Lung (tissue), 12 donors: Measurements from ENCODE around the gene CSF1. TPM values are rescaled to one million over a fixed set of nuclear protein-coding genes. Genes with fewer than 3 reads are reported as not detected.

Experiments used
- ATAC-seq: fragments of 200-7000 bp; cut with Tn5 transposase; one replicate; pipeline ENCODE4 v1.9.1; 2020; ENCODE audit warnings: moderate number of reproducible peaks; ENCODE audit not compliant: insufficient read depth, low FRiP score
- DNase-seq, 3 donors: peaks; one replicate each; pipeline ENCODE4 v3.0.0-alpha.2; 2013 to 2017
- H3K27ac ChIP-seq, 2 donors: one replicate each; pipeline ENCODE4 v1.5.1; 2013; ENCODE audit warnings: mild to moderate bottlenecking in 2 of 2, moderate library complexity in 2 of 2, control low read depth in 1 of 2, inconsistent platforms in 1 of 2, low read depth in 1 of 2, low read length in 1 of 2
- H3K27me3 ChIP-seq, 3 donors: one replicate each; pipeline ENCODE4 v1.5.1; 2013; ENCODE audit warnings: low read length in 2 of 3; ENCODE audit not compliant: control insufficient read depth in 3 of 3, insufficient read depth in 3 of 3
- H3K36me3 ChIP-seq, 4 donors: one replicate each; pipeline ENCODE4 v1.5.1; 2013; ENCODE audit warnings: low read length in 4 of 4, mild to moderate bottlenecking in 1 of 4, moderate library complexity in 1 of 4; ENCODE audit not compliant: control insufficient read depth in 4 of 4, insufficient read depth in 4 of 4
- H3K4me1 ChIP-seq, 5 donors: one replicate each; pipeline ENCODE4 v1.5.1; 2013; ENCODE audit warnings: low read length in 5 of 5, mild to moderate bottlenecking in 2 of 5, moderate library complexity in 1 of 5; ENCODE audit not compliant: control insufficient read depth in 5 of 5, insufficient read depth in 5 of 5
- H3K4me3 ChIP-seq: one replicate; pipeline ENCODE4 v1.5.1; 2013; ENCODE audit warnings: mild to moderate bottlenecking, control low read depth, moderate library complexity
- H3K9ac ChIP-seq, 2 donors: one replicate each; pipeline ENCODE4 v1.5.1; 2013; ENCODE audit warnings: low read length in 2 of 2, control low read depth in 1 of 2; ENCODE audit not compliant: insufficient read depth in 1 of 2
- H3K9me3 ChIP-seq, 4 donors: one replicate each; pipeline ENCODE4 v1.5.1; 2013; ENCODE audit warnings: low read length in 3 of 4, mild to moderate bottlenecking in 1 of 4, moderate library complexity in 1 of 4; ENCODE audit not compliant: control insufficient read depth in 4 of 4, insufficient read depth in 3 of 4
- CTCF ChIP-seq: IDR thresholded peaks from 2 replicates; pipeline ENCODE4 v1.5.1; 2012; ENCODE audit warnings: mild to moderate bottlenecking; ENCODE audit errors: control extremely low read depth, extremely low read depth
- WGBS, 2 donors: extraction: QIAGEN DNeasy Blood & Tissue Kit; methylation state at CpG; one replicate each; pipeline ENCODE4 v1.1.7; 2013; 5-methylcytosine and 5-hydroxymethylcytosine counted together
- polyA plus RNA-seq, 2 donors: library from polyadenylated mRNA; stranded (reverse); fragments of 200-250 nt; gene quantifications; one replicate each; pipeline ENCODE4 v1.2.1, GENCODE V29; 2013
- total RNA-seq, 2 donors: library from RNA; depleted of rRNA in 1 of 2; stranded (reverse); fragments of >200 nt in 1 of 2; gene quantifications; one replicate each; pipeline ENCODE4 v1.2.1, GENCODE V29; 2014 to 2021
- donor health status: control.
- donor health status: control.
- donor health status: Bipolar disorder and iron deficiency.
- donor health status: healthy.
- donor health status: DM: yes; HTN: yes; CAD: no.

Gene CSF1
- total and polyA plus RNA-seq, 4 donors: 13.5 to 65.3 (median 28.5) TPM

GRCh38 chr1:109929588-109930251, 19.1 kb downstream of the CSF1 start:
- H3K36me3 ChIP-seq: peaks cover 0 to 39% (median 11%) of the 10 kb centered on the region in 4 donors
- ATAC-seq (no peak), DNase-seq (no peak)
- no peak overlapping the region for H3K9ac ChIP-seq
- no peak overlapping the region for H3K4me3 ChIP-seq
- H3K4me1 ChIP-seq: peaks cover 0 to 34% (median 12%) of the 10 kb centered on the region in 5 donors
- H3K27me3 ChIP-seq: no peaks in the 10 kb centered on the region
- H3K27ac ChIP-seq: peak overlapping the region; percentile 7 to 23
- no peak for TF ChIP-seq CTCF
- 87 to 88% methylated on average over 11 of the region's 11 CpGs for WGBS, 2 donors
- H3K9me3 ChIP-seq: no peaks in the 10 kb centered on the region

- no peaks in the 10 kb centered on the region for H3K27me3 ChIP-seq
- H3K27ac ChIP-seq: peak overlapping the region; percentile 7 to 23
- H3K9me3 ChIP-seq: no peaks in the 10 kb centered on the region
- no peak overlapping the region for H3K4me3 ChIP-seq
- H3K9ac ChIP-seq: no peak overlapping the region
- WGBS, 2 donors: 91 to 93% methylated on average over 9 of the region's 9 CpGs
- no peak for TF ChIP-seq CTCF
- no peak for ATAC-seq
- H3K4me1 ChIP-seq: peaks cover 0 to 35% (median 12%) of the 10 kb centered on the region in 5 donors
- H3K36me3 ChIP-seq: peaks cover 0 to 32% (median 10%) of the 10 kb centered on the region in 4 donors
- DNase-seq: no peak
These were observed 19.8 kb downstream of the CSF1 start for GRCh38 chr1:109930252-109930993.

GRCh38 chr1:109931189-109931731, 20.6 kb downstream of the CSF1 start:
- peak; percentile 69 to 85 (median 76) for DNase-seq
- H3K27ac ChIP-seq: peak overlapping the region in 1 of 2 donors; percentile 61
- WGBS, 2 donors: 42 to 65% methylated on average over 10 of the region's 10 CpGs

More at GRCh38 chr1:109931189-109931731, 20.6 kb downstream of the CSF1 start:
- ATAC-seq: peak; percentile 63
- Histone ChIP-seq H3K9ac (no peak overlapping the region), H3K36me3 (peaks cover 0 to 27% (median 10%) of the 10 kb centered on the region in 4 donors), H3K9me3 (no peaks in the 10 kb centered on the region), H3K27me3 (no peaks in the 10 kb centered on the region), H3K4me3 (no peak overlapping the region), H3K4me1 (peaks cover 0 to 38% (median 12%) of the 10 kb centered on the region in 5 donors)
- no peak for TF ChIP-seq CTCF
